ENCODE data around the gene CFAP69.

CFAP69 gene, protein sequence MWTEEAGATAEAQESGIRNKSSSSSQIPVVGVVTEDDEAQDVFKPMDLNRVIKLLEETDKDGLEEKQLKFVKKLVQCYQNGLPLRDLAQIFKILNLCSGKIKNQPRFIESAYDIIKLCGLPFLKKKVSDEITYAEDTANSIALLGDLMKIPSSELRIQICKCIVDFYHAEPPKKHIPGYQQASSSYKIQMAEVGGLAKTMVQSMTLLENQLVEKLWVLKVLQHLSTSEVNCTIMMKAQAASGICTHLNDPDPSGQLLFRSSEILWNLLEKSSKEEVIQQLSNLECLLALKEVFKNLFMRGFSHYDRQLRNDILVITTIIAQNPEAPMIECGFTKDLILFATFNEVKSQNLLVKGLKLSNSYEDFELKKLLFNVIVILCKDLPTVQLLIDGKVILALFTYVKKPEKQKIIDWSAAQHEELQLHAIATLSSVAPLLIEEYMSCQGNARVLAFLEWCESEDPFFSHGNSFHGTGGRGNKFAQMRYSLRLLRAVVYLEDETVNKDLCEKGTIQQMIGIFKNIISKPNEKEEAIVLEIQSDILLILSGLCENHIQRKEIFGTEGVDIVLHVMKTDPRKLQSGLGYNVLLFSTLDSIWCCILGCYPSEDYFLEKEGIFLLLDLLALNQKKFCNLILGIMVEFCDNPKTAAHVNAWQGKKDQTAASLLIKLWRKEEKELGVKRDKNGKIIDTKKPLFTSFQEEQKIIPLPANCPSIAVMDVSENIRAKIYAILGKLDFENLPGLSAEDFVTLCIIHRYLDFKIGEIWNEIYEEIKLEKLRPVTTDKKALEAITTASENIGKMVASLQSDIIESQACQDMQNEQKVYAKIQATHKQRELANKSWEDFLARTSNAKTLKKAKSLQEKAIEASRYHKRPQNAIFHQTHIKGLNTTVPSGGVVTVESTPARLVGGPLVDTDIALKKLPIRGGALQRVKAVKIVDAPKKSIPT

DNA sequence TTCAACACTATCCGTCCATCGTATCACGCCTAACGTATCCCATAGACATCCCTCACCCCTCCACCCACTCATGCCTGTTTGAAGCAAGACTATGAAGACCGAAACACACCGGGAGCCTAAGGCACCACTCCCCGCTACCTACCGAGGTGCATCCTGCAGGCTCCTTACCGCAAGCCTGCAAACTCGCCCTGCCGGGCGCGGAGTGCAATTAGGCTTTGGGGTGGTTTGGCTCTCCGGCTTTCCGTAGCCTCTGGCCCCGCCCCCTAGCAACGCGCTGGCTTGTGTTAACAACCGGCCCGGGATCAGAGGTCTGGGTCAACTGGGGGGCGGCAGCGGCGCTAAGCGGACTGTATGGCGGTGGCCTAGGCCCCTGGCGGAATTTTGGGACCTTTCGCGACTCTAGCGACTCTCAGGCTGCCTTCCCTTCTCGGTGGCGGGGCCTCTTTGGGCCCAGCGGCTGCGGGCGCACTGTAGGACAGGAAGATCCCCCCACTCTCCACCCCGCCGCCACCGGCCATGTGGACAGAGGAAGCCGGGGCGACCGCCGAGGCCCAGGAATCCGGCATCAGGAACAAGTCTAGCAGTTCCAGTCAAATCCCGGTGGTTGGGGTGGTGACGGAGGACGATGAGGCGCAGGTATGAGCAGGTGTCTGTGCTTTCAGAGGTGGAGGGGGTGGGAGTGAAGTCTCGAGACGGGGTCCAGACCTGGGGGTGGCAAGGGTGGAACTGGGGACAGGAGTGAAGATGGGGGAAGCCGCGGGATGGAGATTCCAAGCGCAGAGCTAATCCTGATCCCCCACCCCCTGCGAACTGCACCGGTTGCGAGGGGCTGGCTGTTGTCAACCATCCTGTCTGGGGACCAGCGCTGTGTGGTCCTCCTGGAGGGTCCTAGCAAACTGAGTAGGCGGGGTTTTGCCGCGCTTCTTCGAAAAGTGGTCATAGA, at the start of gene CFAP69:
TSS of gene CFAP69 (plus strand) at position 266 of the 943 bp plus-strand sequence. CDS start at position 517, 251 bp downstream.
- DNase-seq: peak; percentile 90 to 92

DNA sequence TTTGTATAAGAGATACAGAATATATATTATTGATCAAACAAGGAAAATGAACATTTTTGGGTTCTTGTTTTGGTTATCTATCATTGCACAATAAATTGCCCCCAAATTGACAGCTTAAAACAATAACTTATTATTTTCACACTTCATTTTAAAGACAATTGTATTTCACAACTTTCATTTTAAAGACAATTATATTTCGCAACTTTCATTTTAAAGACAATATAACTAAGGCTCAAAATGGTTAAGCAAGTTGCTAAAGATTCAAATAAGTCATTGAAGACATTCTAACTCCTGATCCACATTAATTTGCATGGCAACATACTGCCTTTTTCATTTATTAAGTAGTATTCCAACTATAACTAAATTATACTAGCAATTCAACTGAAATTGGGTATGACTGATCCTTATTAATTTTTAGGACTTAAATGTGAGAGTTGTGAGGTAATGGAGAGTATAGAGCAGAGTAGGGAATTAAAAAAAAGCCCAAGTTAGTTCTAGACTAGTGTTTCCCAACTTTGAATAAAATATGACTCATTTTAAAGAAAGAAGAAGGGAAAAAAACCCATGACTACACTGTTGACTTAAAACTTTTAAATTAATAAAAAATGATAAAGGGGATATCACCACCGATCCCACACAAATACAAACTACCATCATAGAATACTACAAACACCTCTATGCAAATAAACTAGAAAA, 43.3 kb upstream of the CFAP69 start:
- no peak for DNase-seq

DNA sequence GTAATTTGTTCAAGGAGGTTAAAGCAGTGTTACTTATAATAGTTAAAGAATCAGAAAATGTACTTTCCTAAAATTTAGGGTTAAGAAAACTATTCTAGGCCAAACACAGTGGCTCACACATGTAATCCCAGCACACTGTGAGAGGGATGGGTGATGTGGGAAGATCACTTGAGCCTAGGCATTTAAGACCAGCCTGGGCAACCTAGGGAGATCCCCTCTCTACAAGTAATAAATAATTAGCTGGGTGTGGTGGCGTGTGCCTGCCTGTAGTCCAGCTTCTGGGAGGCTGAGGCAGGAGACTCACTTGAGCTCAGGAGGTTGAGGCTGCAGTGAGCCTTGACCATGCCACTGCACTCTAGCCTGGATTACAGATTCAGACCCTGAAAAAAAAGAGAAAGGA, 37.0 kb upstream of the CFAP69 start:
- DNase-seq: no peak

DNA sequence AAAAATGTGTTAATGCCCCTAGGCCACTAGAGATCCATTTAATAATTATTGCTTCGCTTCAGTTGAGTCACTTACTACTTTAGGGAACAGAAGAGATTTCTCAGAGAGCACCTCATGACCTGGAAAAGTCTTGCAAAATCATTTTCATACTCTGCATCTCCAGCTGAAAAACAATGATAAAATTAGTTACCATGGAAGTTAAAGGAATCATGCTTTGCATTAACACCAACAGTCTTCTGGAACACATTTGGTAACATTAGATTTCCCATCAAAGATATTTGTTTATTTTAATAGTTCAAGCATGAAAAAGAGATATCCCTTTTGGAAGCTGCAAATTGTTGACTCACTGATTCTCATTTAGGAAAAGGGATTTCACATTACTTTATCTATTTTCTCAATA, 35.2 kb upstream of the CFAP69 start:
- DNase-seq: no peak

DNA sequence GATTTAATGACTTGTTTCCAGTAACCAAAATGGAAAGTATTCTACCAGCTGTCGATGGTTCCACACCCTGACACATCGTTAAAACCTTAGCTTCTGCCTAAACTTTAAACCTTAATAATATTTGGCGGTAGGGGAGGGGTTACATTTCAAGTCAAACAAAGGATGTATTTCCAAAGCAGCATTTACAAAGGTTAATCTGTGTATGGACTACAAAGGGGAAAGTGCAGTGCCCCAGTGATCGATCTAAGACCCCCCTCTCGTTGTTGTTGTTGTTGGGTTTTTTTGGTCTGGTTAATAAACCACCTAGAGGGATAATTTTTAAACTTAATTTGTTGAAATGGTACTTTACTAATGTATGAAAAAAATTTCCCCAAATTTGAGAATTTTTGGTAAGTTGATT, 34.5 kb upstream of the CFAP69 start:
- DNase-seq: no peak

DNA sequence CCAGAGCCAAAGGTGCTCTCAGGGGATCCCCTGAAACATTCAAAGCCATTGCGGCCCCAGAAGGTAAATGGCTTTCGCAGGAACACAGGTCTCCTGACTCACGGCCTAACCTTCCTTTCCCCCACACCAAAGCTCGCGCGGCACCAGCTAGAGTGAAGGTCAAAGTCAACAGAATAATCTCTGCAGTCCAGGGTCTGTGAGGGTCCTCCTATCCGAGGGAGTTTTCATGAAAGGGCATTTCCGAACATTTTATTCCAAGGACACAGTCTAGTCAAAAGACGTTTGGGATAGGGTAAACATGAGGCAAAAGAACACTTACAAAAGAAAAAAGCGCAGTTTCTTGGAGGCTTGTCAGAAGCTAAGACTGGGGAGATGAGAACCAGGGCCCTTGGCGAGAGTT, 34.0 kb upstream of the CFAP69 start:
- no peak for DNase-seq

DNA sequence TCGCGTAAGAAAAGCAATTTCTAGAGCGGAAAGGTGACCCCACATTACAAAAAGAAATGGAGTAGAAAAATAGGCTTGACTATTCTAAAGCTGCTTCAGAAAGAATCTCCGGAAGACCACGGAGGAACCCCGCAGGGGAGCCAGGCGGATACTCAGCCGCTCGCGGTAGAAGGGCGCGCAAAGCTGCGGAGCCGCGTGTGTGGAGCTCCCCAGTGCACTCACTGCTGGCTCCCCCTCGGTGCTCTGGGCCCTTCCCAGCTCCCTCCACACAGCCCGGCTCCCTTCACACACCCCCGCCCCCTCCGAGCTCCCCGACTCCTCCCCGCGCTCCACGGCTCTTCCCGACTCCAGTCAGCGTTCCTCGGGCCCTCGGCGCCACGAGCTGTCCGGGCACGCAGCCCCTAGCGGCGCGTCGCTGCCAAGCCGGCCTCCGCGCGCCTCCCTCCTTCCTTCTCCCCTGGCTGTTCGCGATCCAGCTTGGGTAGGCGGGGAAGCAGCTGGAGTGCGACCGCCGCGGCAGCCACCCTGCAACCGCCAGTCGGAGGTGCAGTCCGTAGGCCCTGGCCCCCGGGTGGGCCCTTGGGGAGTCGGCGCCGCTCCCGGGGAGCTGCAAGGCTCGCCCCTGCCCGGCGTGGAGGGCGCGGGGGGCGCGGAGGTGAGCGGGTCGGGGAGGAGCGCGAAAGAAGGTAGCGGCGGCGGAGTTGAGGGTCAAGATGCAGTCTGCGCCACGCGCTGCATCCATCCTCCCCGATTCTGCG, 33.4 kb upstream of the CFAP69 start, which contains the start of gene STEAP2:
TSS of gene STEAP2 (plus strand) at position 350 of the 758 bp plus-strand sequence. CDS start 13,343 bp downstream, outside the sequence.
- DNase-seq: peak; percentile 23 to 62

DNA sequence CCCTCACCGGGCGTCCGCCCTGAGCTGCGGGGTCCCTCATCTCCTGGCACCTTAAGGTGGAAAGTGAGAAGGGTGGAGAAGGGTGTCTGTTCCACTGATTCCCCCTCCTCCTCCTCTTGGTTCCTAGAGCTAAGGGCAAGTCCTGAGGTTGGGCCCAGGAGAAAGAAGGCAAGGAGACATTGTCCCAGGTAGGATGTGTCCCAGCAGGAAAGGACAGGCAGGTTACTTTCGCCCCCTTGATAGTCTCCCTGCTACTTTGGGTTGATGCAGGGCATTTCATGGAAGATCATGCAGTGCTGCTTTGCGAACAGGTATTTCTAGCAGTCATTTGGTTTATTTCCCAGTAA, 32.9 kb upstream of the CFAP69 start:
- no peak for DNase-seq

DNA sequence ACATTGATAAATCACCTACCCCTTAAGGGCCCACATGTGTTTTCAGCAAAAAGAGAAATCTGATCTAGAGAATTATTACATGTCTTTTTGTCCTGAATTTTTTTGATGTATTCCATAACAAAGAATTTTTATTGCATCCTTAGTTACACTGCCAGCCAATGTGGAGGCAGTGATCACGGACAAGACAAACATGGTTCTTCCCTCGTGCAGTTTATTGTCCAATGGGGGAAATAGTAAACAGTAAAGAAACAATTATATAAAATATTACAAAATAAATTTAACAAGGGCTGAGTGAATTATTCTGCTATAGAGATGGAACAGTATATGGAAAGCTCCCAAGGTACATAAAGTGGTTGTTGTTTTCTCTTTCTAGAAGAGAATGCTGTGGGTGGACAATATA, 31.5 kb upstream of the CFAP69 start:
- no peak for DNase-seq

DNA sequence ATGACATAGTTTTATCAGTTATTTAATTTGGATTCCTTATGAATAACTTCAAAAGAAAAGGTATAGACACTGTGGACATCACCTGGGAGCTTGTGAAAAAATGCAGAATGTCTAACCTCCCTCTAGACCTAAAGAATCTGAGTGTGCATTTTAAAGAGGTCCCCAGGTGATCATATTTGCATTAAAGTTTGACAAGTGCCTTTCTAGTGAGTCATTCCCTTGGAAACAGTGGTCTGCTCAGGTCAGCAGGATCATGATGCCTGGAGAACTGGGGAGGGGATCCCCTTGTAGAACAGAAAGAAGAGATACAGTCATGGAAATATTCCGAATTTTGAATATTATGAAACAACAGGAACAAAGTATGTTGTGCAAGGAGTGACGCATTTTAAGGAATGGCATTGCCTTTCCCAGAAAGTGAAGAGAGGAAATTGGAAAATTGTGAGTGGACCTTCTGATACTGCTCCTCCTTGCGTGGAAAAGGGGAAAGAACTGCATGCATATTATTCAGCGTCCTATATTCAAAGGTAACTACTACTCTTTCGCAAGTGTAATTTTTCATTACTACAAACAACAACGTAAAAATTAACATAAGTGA, 28.8 kb upstream of the CFAP69 start:
- no peak for DNase-seq

DNA sequence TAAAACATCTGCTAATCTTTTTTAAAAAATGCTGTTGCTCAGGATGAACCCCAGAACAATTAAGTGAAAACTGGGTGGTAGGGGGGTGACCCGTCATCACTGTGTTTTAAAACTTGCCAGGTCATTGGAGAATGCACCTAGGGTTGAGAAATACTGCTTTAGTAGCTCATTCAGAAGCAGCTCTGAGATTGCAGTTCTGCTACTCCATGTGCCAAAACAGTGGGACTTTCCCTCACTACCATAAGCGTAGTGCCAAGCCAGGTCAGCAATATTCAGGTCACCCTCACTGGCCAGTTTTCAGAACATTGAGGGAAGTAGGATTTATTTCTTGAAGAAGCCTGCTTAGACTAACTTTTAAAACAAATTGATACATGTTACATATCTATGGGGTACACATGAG, 28.2 kb upstream of the CFAP69 start:
- DNase-seq: no peak

DNA sequence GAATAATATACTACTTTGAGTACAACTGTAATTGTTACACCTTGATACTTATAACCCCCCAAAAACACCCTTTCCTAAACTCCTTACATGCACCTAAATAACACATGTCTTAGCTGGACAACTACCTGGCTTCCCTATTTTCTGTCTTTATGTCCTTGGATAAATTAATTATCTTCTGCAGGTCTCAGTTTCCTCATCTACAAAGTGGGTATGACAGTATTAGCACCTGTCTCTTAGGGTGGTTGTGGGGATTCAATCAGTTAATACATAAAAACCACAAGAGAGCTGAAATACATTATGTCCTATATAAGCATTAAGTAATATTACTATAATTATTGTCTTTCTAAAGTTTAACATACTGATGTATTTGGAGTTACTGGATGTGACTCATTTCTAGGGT, 22.6 kb upstream of the CFAP69 start:
- no peak for DNase-seq

DNA sequence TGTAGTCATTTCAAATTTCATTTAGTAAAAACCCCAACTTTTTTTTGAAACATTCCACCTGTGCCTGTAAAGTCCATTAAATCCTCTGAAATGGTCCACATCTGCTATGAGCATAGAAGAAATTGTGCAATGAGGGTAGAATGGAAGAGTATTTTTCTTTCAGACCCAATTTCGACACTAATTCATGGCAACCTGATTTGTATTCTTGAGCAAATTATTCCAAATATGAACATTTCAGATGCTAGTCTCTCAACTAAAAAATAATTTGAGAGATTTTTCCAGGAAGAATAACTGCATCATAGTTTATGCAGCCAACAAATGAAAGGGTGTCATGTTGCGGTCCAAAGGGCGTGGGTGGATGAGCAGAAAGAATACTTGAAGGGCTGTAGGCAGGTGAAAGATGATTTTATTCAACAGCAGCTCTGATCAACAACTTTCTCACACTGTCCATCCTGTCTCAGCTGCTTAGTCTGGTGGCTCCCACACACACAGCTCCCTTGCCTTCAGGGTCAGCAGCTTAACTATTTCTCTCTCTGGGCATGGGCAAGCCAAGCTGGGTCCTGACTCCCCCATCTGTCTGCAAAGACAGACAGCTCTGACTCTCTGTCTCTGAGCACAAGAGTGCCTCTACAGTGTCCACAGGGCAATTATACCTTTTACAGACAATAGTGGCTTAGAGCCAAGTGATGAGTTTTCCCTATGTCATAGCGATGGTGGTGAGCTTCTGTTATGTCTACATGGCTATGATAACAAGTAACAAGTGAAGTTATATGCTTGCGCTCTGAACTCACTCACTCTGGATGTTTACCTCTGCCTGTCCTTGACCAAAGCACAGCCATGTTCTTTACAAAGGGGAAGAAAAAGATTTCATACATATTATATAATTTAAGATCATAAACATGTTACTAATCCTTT, 21.9 kb upstream of the CFAP69 start:
- no peak for DNase-seq

DNA sequence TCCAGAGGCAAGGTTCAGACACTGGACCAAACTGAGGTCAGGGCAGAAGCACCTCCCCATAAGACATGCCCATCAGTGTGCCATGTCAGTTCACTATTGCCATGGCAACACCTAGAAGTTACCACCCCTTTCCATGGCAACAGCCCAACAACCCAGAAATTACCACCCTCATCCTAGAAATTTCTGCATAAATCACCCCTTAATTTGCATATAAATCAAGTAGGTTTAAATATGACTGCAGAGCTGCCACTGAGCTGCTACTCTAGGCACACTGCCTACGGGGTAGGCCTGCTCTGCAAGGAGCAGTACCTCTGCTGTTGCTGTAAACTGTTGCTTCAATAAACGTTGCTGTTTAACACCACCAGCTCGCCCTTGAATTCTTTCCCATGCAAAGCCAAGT, 20.8 kb upstream of the CFAP69 start:
- DNase-seq: no peak

DNA sequence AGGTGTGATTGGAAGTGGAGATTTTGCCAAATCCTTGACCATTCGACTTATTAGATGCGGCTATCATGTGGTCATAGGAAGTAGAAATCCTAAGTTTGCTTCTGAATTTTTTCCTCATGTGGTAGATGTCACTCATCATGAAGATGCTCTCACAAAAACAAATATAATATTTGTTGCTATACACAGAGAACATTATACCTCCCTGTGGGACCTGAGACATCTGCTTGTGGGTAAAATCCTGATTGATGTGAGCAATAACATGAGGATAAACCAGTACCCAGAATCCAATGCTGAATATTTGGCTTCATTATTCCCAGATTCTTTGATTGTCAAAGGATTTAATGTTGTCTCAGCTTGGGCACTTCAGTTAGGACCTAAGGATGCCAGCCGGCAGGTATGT, 19.8 kb upstream of the CFAP69 start:
- DNase-seq: no peak

DNA sequence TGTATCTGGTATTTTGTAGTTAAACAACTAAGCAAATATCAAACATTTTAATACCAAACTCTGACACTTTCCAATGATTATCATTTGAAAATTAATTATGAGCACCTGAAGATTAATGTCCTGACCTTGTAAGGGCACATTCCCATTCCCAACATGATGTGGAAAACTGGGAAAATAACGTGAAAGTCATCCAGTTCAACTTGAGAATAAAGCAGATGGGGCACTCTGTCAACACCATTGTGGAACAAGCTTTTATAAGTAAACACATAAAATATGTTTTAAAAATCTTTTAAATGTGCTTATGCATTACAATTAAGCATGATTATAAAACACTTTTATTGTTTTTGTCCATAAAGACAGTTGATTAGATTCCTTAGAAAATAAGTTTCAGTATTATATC, 19.4 kb upstream of the CFAP69 start:
- DNase-seq: no peak

DNA sequence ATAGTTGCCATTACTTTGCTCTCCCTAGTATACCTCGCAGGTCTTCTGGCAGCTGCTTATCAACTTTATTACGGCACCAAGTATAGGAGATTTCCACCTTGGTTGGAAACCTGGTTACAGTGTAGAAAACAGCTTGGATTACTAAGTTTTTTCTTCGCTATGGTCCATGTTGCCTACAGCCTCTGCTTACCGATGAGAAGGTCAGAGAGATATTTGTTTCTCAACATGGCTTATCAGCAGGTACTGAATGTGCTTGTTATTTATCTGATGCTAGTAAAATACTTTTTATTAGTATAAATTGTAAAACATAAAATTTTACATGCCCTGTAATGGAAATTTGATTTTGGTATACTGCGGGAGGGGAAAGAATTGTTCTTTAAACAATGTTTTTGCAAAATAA, 17.7 kb upstream of the CFAP69 start:
- no peak for DNase-seq

DNA sequence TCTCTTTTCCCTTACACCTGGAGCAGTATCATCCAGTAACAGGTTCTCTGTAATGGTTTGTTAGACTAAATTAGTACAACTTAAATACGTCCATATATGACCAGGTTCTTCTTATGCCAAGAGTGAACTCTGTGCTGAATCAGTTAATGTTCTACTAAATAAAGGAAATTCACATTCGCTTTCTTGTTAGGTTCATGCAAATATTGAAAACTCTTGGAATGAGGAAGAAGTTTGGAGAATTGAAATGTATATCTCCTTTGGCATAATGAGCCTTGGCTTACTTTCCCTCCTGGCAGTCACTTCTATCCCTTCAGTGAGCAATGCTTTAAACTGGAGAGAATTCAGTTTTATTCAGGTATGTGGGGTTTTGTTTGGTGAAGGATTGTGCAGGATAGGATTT, 15.3 kb upstream of the CFAP69 start:
- no peak for DNase-seq

DNA sequence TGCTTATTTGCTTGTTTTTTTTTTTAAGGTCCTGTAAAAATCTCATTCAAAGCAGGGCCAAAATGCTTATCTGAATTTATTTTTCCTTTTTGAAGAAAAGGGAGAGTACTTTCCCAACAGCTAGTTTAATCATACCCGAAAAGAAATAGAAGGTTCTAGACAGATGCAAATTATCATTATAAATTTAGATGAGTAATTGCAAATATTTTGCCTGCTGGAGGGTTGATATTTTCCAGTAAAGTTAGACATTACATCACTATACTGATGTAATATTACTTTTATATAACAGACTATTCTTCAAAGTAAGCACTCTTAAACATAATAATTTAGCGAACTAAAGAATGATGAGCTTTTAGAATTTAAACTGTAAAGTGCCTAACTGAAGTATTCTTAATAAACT, 14.1 kb upstream of the CFAP69 start:
- no peak for DNase-seq

DNA sequence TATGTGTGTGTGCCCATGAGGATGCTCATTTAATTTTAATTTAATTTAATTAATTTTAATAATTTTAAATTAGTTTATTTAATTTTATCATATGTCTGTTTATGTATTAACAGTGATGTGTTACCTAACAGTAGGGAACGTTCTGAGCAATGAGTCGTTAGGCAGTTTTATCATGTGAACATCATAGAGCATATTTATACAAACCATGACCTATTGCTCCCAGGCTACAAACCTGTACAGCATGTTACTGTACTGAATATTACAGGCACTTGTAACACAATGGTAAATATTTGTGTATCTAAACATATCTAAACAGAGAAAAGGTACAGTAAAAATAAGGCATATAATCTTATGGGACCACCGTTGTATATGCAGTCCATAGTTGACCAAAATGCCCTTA, 13.7 kb upstream of the CFAP69 start:
- no peak for DNase-seq

Data from stimulated activated CD4-positive, alpha-beta T cell treated with anti-CD3 and anti-CD28 coated beads, Interleukin-2, amount 100 ng/mL, for 24 hours (primary cell).